ENCODE data around the gene MTURN.

DNA sequence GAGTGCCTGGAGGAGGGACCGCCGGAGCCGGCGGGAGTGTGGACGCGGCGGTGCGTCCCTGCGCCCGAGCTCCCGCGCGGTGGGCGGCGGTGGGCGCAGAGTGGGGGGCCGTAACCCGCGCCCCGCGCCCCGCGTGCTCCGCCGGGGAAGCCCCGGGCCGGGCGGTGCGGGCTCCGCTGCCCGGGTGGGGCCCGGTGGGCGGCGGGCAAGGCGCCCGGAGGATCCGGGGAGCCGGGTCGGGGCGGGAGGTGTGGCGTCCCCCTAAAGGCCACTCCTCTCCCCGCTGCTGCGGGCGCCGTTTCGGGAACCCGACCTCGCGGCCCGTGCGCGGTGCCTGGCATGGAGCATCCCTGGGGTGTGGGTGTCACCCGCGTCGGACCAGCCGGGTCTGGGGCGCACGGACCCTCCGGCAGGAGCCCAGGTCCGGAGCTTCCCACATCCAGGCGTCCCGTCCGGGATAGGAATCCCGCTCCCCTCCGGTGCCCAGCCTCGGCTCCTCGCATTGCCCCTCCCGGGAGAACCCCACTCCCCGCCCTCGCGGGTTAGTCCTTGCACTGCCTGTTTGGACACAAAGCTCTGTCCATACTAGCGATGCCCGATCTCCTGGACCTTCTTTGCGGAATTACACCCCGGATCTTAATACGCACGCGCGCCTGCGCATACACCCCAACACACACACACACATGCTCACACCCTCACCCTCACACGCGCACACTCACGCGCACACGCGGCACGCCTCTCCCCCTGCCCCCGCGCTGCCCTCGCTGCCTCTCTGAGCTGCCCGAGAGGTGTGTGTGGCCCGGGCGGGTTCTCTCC is 723 bp downstream of the MTURN start:
- TF ChIP-seq CTCF (IDR thresholded peaks at IDR 0.05), result no peak
- TF ChIP-seq POLR2A (IDR thresholded peaks at IDR 0.05), result no peak

All from adrenal gland (tissue), 5 donors.